MM.1S (cell line): ENCODE results near the gene CHCHD3.

Experiments
- DNase-seq: peaks from one replicate; pipeline ENCODE4 v3.0.0-alpha.2; 2015
- H2AFZ ChIP-seq: fragments of 300-600 bp; sonication (generic); 2 replicates; pipeline ENCODE4 v1.6.0; 2016; ENCODE audit warnings: antibody characterized with exemption, low read length
- H3F3A ChIP-seq: fragments of 300-600 bp; sonication (generic); 2 replicates; pipeline ENCODE4 v1.6.1; 2016; ENCODE audit warnings: mild to moderate bottlenecking, antibody characterized with exemption, low read length, moderate library complexity, mixed read lengths; ENCODE audit not compliant: insufficient read depth
- H3K27ac ChIP-seq: fragments of 300-600 bp; sonication (generic); 2 replicates; pipeline ENCODE4 v1.5.1; 2016; ENCODE audit warnings: mild to moderate bottlenecking, low read length
- H3K27me3 ChIP-seq: fragments of 300-600 bp; sonication (generic); replicated peaks from 2 replicates; pipeline ENCODE4 v1.6.0; 2016; ENCODE audit warnings: low read length; ENCODE audit not compliant: insufficient read depth
- H3K36me3 ChIP-seq: fragments of 300-600 bp; sonication (generic); replicated peaks from 2 replicates; pipeline ENCODE4 v1.6.1; 2016; ENCODE audit warnings: mild to moderate bottlenecking, low read length, mixed read lengths; ENCODE audit not compliant: insufficient read depth
- H3K4me1 ChIP-seq: fragments of 300-600 bp; sonication (generic); 2 replicates; pipeline ENCODE4 v1.6.1; 2016; ENCODE audit warnings: low read length, mixed read lengths
- H3K4me2 ChIP-seq: fragments of 300-600 bp; sonication (generic); 2 replicates; pipeline ENCODE4 v1.6.0; 2016; ENCODE audit warnings: low read depth, low read length
- H3K4me3 ChIP-seq: fragments of 300-600 bp; sonication (generic); 2 replicates; pipeline ENCODE4 v1.5.1; 2016; ENCODE audit warnings: low read length, mixed read lengths
- H3K79me2 ChIP-seq: fragments of 300-600 bp; sonication (generic); 2 replicates; pipeline ENCODE4 v1.6.1; 2016; ENCODE audit warnings: mixed run types, low read length, mixed read lengths
- H3K9ac ChIP-seq: fragments of 300-600 bp; sonication (generic); 2 replicates; pipeline ENCODE4 v1.6.1; 2016; ENCODE audit warnings: low read length, mixed read lengths
- H3K9me2 ChIP-seq: fragments of 300-600 bp; sonication (generic); replicated peaks from 2 replicates; pipeline ENCODE4 v1.6.1; 2016; ENCODE audit warnings: mild to moderate bottlenecking, low read length, mixed read lengths; ENCODE audit not compliant: insufficient read depth
- H3K9me3 ChIP-seq: fragments of 300-600 bp; sonication (generic); replicated peaks from 2 replicates; pipeline ENCODE4 v1.6.1; 2016; ENCODE audit warnings: mild to moderate bottlenecking, low read length, mixed read lengths; ENCODE audit not compliant: insufficient read depth
- H4K20me1 ChIP-seq: fragments of 300-600 bp; sonication (generic); 2 replicates; pipeline ENCODE4 v1.6.1; 2016; ENCODE audit warnings: mild to moderate bottlenecking, low read length, moderate library complexity, mixed read lengths; ENCODE audit not compliant: insufficient read depth
- EZH2 ChIP-seq: fragments of 300-600 bp; sonication (generic); optimal IDR thresholded peaks from 2 replicates; pipeline ENCODE3; 2017; ENCODE audit warnings: low read depth, mild to moderate bottlenecking, antibody characterized with exemption, low read length, mixed read lengths
- EZH2phosphoT487 ChIP-seq: fragments of 300-600 bp; sonication (generic); IDR thresholded peaks from 2 replicates; pipeline ENCODE4 v1.6.1; 2018; ENCODE audit warnings: antibody characterized with exemption, low read length
- TF ChIP-seq, protein P1 (sequence below): fragments of 300-600 bp; sonication (generic); IDR thresholded peaks from 2 replicates; pipeline ENCODE4 v1.5.1; 2016; ENCODE audit warnings: antibody characterized with exemption, low read length, mixed read lengths

CHCHD3 gene

DNA sequence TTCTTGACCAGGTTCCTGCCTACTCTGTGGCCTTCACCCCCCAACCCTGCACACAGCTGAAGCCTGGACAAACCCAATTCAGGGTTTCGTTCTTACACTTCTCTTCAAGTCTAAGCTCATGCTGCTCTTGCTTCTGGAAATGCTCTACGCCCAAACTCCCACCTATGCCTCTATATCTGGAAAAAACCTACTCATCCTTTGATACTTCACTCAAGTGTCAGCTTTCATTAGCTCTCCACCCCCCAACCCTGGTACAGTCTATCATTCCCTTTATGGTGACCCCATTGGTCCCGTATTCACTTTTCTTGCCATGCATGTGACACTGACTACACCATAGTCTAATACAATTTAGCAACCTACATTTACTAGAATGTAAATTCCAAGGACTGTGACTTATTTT is 284.7 kb downstream of the CHCHD3 start:
- no peak for TF ChIP-seq EZH2phosphoT487
- no peak for TF ChIP-seq EZH2
- TF ChIP-seq, protein P1, sequence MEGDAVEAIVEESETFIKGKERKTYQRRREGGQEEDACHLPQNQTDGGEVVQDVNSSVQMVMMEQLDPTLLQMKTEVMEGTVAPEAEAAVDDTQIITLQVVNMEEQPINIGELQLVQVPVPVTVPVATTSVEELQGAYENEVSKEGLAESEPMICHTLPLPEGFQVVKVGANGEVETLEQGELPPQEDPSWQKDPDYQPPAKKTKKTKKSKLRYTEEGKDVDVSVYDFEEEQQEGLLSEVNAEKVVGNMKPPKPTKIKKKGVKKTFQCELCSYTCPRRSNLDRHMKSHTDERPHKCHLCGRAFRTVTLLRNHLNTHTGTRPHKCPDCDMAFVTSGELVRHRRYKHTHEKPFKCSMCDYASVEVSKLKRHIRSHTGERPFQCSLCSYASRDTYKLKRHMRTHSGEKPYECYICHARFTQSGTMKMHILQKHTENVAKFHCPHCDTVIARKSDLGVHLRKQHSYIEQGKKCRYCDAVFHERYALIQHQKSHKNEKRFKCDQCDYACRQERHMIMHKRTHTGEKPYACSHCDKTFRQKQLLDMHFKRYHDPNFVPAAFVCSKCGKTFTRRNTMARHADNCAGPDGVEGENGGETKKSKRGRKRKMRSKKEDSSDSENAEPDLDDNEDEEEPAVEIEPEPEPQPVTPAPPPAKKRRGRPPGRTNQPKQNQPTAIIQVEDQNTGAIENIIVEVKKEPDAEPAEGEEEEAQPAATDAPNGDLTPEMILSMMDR, result no peak
- H3K4me3 ChIP-seq, result no peak overlapping the region
- 0 out of 2 replicates have a peak, but pooled peaks cover 2% of the 10 kb centered on the region for H3K36me3 ChIP-seq

DNA sequence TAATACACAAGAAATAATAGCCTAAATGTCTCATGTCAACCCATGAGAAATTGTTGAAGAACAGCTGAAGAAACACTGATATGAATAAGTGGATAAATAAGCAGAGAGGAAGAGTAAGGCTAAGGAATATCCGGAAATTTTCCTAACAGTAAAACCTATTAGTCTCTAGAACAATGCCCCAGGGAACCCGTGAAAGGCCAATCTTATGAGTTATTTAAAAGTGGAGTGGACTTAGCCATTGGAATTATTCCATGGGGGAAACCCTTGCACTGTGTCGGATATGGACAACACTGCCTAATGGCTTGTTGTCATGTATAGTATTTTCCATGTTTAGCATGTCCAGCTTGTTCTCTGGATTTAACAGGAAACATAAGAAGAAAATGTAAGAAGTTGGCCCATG is 288.4 kb downstream of the CHCHD3 start:
- H3K9me3 ChIP-seq, result no peaks in the 10 kb centered on the region
- H2AFZ ChIP-seq, result no peak overlapping the region
- H3K36me3 ChIP-seq, result 0 out of 2 replicates have a peak, but pooled peaks cover 2% of the 10 kb centered on the region
- H3K9me2 ChIP-seq, result no peaks in the 10 kb centered on the region
- no peak overlapping the region for H3K9ac ChIP-seq
- no peak overlapping the region for H3K27ac ChIP-seq
- no peaks in the 10 kb centered on the region for H3K27me3 ChIP-seq
- H3F3A ChIP-seq, result no peaks in the 10 kb centered on the region
- no peaks in the 10 kb centered on the region for H3K4me1 ChIP-seq
- H3K4me3 ChIP-seq, result no peak overlapping the region
- H4K20me1 ChIP-seq, result no peaks in the 10 kb centered on the region
- no peaks in the 10 kb centered on the region for H3K79me2 ChIP-seq
- TF ChIP-seq, protein P1, result no peak
- TF ChIP-seq EZH2phosphoT487, result no peak
- no peak for TF ChIP-seq EZH2
- H3K4me2 ChIP-seq, result no peak overlapping the region
- DNase-seq, result no peak

More for the DNA sequence above, 284.7 kb downstream of the CHCHD3 start:
- Histone ChIP-seq H3K9ac (no peak overlapping the region), H3K4me1 (no peaks in the 10 kb centered on the region), H3K27me3 (no peaks in the 10 kb centered on the region), H3K79me2 (no peaks in the 10 kb centered on the region), H3K9me2 (no peaks in the 10 kb centered on the region), H3K4me2 (no peak overlapping the region), H4K20me1 (no peaks in the 10 kb centered on the region), H3F3A (no peaks in the 10 kb centered on the region), H2AFZ (no peak overlapping the region), H3K9me3 (no peaks in the 10 kb centered on the region), H3K27ac (no peak overlapping the region)
- DNase-seq, result no peak

DNA sequence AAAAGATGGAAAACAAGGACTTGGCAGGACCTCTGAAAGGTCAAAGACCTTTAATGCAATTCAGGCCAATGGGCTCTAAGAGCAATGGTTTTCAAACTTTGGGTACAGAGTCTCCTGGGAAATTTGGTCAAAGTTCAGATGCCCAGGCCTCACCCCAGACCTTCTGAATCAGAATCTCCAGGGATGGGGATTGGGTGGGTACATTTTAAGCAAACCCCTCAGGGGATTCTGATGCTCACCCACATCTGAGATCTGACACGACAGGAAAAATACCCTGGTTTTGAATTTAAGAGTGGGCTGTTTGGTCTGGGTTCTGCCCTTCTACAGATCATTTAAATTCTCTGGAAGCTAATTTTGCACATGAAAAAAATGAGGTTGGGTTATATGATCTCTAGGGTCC is 290.9 kb downstream of the CHCHD3 start:
- TF ChIP-seq EZH2phosphoT487, result no peak
- Histone ChIP-seq H3K4me1 (no peaks in the 10 kb centered on the region), H4K20me1 (no peaks in the 10 kb centered on the region), H3K79me2 (no peaks in the 10 kb centered on the region), H3K9ac (no peak overlapping the region), H3K4me3 (no peak overlapping the region), H2AFZ (no peak overlapping the region), H3K9me3 (no peaks in the 10 kb centered on the region), H3K27ac (no peak overlapping the region), H3K36me3 (no peaks in the 10 kb centered on the region), H3F3A (no peaks in the 10 kb centered on the region), H3K9me2 (no peaks in the 10 kb centered on the region), H3K27me3 (no peaks in the 10 kb centered on the region), H3K4me2 (no peak overlapping the region)
- no peak for DNase-seq

DNA sequence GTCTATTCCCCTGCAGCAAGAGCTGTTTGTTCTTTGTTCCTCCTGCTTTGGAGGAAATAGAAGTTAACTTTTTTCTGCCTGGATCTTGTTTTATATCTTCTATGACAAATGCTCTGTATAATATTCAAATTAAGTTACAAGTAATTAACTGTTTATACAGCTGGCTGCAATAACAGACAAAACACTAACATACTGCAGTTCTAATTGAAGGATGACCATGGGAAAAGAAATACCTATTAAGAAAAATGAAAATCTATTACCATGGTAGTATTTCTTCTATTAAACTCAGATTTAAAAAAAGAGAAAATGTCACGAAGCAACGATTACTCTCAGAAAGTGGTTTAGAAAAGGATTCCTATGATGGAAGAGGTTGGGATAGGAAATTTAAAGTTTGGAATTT is 291.8 kb downstream of the CHCHD3 start:
- no peak overlapping the region for H3K27ac ChIP-seq
- H3K36me3 ChIP-seq, result no peaks in the 10 kb centered on the region
- no peaks in the 10 kb centered on the region for H3K79me2 ChIP-seq
- no peaks in the 10 kb centered on the region for H4K20me1 ChIP-seq
- no peak overlapping the region for H2AFZ ChIP-seq
- no peak overlapping the region for H3K4me2 ChIP-seq
- no peaks in the 10 kb centered on the region for H3K9me2 ChIP-seq
- H3K4me3 ChIP-seq, result no peak overlapping the region
- H3F3A ChIP-seq, result no peaks in the 10 kb centered on the region
- DNase-seq, result no peak
- no peaks in the 10 kb centered on the region for H3K4me1 ChIP-seq
- TF ChIP-seq, protein P1, result no peak
- TF ChIP-seq EZH2phosphoT487, result no peak
- no peak for TF ChIP-seq EZH2
- H3K9ac ChIP-seq, result no peak overlapping the region
- no peaks in the 10 kb centered on the region for H3K27me3 ChIP-seq
- H3K9me3 ChIP-seq, result no peaks in the 10 kb centered on the region
